GM15510 (cell line): Measurements from ENCODE around the gene ABCC2.

Experiments
- POLR2A ChIP-seq: IDR thresholded peaks from 3 replicates; pipeline ENCODE4 v1.6.1; 2011; ENCODE audit warnings: borderline replicate concordance; ENCODE audit not compliant: insufficient read length; ENCODE audit errors: extremely low read depth

ABCC2 gene

DNA sequence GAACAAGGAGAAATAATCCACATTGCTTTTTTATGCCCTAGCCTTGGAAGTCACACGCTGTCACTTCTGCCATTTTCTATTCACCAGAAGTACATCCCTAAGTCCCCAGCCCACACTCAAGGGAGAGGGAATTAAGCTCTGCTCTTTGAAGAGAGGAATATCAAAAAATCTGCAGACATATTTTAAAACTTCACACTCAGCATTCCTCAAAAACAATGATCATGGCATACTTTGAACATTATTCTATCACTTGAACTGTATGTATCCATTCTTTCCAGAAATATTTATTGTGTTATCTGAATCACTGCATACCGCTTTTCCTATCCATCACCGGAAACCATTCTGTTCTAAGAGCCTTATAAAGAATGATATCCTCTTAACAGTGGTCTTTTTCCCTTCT, 9.4 kb downstream of the ABCC2 start:
- TF ChIP-seq POLR2A, result no peak

DNA sequence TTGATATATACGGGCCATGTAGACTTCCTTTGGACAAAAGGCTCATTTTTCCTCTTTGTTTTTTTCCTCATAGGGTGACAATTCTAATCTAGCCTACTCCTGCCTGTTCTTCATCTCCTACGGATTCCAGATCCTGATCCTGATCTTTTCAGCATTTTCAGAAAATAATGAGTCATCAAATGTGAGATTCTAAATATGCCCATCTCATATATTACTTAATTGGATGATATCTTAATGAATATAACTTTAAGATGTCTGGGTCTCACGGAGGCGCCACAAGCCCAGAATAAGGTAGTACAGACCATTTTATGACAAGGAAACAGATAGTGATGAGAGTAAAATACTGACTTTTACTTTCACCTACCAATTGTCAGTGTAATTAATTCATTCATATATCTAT, 11.4 kb downstream of the ABCC2 start:
- TF ChIP-seq POLR2A, result no peak

DNA sequence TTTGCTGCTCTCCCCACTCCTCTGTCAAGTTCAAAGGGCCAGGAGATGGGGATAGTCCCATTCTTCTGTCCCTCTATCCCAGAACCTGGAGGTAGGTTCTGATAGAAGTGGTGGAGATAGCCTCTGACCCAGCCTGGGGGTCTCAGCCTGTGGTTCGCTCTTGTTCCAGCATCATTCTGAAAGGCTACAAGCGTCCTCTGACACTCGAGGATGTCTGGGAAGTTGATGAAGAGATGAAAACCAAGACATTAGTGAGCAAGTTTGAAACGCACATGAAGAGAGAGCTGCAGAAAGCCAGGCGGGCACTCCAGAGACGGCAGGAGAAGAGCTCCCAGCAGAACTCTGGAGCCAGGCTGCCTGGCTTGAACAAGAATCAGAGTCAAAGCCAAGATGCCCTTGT, 14.5 kb downstream of the ABCC2 start:
- no peak for TF ChIP-seq POLR2A

DNA sequence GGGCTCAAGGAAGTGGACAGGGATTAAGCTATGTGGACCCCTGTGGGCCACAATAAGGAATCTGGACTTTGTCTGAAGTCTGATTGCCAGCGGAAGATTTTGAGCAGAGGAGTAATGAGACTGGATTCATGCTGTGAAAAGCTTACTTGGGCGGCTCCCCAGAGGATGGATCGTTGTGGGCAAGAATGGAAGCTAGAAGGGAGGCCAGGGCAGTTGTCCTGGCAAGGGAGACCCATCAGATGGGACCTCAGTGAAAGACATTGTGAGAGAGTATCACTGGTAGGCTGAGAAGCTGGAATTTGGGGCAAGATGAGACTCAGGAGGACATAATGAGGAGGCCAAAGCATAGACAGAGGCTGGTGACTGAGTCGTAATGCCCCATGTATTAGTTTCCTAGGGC, 15.6 kb downstream of the ABCC2 start:
- TF ChIP-seq POLR2A, result no peak

DNA sequence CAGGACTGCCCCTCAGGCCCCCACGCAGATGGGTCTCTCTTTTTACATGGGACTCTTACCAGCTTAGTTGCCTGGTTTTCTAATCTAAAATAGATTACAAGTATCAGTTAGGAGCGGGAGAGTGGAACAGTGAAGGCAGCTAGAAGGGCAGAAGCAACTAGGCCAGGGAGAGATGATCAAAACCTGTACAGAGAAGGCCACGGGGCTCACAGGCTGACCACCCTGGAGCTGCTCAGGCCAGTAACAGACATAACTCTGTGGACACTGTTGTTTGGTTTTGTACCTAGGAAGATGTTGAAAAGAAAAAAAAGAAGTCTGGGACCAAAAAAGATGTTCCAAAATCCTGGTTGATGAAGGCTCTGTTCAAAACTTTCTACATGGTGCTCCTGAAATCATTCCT, 16.5 kb downstream of the ABCC2 start:
- TF ChIP-seq POLR2A, result no peak

DNA sequence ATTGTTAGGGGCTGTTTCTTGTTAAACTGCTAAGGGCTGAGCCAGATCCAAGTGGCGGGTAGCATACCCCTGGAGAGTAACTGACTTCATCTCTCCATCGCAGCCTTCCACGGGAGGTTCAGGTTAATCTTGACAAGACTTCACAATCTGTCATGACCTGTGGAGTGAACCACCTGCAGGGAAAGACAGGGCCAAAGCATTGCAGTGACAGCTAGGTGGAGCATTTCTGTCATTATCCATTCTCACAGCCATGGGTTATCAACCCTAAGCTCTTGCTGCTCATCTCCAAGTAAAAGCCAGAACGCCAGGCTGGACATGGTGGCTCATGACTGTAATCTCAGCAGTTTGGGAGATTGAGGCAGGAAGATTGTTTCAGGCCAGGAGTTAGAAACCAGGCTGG, 17.2 kb downstream of the ABCC2 start:
- no peak for TF ChIP-seq POLR2A

DNA sequence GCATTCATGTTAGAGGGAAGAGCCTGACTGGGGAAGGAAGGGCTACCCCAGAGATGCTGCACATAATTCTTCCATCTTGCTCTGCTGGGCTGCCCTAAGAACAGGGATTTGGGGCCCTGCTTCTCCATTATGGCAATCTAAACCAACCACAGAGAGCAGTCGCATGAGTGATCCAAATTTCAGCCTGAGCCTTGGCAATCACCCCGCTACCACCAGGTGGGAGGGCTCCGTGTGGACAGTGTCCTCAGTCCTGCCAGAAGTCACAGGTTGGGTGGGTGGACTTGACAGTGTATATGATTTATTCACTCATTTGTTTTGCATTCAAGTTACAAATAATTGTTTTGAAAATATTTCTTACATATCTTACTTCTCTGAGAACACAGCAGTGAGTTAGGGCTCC, 22.0 kb downstream of the ABCC2 start:
- no peak for TF ChIP-seq POLR2A

DNA sequence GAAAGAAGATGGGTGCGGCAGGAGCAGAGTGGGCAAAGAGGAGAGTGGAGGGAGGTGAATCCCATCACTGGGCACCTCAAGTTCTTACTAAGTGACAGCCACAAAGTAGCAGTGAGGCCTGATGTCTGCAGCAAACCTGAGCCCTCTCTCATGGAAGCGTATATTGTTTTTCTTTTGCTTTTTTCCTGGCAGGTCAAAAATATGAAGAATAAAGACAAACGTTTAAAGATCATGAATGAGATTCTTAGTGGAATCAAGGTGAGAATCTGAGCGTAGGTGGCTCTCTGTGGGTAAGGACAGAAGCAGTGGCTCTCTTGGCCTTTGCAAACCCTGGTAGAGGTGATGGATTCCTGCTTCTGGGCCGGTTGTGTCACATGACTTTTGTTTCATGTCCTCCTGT, 22.8 kb downstream of the ABCC2 start:
- TF ChIP-seq POLR2A, result no peak

DNA sequence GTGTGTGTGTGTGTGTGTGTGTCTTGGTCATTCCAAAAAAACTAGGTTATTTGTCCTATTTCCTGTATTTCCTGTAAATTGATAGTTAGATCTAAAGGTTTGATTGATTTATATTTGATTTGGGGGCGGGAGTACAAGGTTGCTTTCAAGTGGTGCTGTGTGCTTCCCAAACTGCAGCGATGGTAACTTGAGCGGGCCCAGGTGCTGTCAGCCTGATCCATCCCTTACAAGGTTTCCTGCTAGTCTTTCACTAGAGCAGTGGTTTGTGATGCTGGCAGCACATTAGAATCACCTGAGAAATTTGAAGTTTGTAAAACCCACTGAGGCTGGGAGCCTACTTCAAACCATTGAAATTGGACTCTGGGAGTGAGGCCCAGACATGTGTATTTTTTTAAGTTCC, 23.7 kb downstream of the ABCC2 start:
- TF ChIP-seq POLR2A, result no peak

DNA sequence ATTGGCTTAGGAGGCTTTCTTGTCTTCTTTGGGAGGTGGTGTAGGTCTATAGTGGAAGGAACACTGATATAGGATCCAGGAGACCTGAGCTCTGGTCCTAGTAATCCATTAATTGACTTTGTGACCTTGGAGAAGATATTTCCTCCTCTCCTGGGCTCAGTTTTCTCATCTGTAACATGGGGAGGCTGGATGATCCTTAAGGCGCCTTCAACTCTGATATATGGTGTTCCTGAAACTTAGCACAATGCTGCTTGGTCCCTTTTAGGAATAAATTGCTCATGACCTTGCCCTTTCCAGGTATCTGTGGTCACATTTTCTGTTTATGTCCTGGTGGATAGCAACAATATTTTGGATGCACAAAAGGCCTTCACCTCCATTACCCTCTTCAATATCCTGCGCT, 25.3 kb downstream of the ABCC2 start:
- TF ChIP-seq POLR2A, result no peak

DNA sequence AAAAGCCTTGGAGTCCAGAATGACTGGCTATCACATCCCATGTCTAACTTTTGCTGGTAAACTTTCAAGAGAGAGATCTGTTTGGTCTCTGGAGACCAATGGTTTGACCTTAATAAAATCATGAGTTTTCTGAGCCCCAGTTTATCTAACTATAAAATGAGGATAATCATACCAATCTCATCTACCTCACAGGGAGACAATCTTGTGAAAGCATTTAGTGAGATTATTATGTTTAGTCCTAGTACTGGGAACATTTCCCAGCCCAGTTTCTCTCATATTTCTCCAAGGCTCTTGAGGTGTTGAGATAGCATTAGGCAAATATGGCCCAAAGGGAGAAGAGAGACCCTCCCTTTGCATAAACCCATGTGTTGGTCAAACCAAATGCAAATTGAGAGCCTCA, 25.8 kb downstream of the ABCC2 start:
- no peak for TF ChIP-seq POLR2A

DNA sequence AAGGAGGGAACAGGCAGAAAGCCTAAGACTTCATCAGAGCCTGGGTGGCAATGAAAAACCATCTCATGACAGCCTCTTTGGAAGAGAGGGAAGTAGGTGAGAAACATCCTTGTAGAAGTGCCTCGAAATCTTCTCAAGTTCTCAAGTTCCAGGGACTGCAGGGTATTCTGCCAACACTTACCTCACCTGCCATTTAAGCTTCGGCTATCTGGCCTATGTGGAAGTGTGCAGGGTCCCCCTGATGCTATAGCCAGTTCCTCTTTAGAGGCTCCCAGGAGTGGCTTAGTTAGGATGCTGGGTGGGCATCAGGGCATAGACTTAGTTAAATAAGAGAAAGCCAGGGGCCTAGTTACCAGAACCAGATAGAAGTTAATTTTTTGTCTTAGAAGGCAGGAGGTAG, 27.0 kb downstream of the ABCC2 start:
- TF ChIP-seq POLR2A, result no peak

DNA sequence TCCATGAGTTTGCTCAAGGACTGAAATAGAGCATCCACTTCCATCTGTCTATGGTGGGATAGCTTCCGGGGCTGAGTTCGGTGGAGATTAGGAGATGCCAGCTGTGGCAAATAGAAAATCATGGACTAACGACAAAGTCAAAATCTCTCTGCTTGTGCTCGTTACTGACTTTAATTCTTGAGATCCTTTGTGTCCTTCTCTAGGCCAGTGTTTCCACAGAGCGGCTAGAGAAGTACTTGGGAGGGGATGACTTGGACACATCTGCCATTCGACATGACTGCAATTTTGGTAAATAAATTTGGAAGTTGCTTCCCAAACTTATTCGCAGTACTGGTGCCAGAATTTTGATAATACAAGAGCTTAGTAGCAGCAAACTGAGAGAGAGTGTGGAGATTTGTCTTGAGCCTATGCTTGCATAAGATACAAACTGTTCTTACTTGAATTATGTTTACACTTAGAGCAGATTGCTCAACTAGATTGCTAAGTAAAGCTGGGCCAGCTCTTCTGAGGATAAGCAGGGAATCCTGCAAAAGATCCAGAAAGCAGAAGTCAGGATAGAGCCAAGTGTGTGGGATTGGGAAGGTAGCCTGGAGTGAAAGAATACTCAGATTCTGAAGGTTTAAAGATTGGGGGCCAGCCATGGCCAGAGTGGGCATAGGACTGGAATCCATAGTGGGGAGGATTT, 27.6 kb downstream of the ABCC2 start:
- no peak for TF ChIP-seq POLR2A

DNA sequence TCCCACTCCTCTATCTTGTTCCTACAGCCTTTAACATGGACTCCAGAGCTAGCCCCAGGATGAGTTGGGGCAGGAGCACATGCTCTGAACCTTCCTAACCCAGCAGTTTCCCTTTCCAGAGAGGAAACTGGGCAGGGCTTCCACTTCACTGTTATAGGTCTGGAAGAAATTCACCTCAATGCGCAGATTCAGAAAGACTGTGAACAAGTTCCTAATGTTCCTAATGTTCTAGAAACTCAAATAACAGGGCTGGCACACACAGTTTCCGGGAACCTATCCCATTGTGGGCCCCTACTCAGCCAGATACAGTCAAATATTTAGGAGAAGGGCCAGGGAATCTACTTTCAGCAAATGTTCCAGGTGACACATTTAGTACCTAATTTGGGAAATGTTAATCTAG, 29.7 kb downstream of the ABCC2 start:
- no peak for TF ChIP-seq POLR2A

DNA sequence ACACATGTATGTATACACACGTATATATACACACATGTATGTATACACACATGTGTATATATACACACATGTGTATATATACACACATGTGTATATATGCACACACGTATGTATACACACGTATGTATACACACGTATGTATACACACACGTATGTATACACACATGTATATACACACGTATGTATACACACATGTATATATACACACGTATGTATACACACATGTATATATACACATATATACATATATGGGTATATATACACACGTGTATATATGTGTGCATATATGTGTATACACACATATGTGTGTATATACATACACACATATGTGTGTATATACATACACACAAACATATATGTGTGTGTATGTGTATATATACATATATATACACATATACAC, 31.7 kb downstream of the ABCC2 start:
- no peak for TF ChIP-seq POLR2A

DNA sequence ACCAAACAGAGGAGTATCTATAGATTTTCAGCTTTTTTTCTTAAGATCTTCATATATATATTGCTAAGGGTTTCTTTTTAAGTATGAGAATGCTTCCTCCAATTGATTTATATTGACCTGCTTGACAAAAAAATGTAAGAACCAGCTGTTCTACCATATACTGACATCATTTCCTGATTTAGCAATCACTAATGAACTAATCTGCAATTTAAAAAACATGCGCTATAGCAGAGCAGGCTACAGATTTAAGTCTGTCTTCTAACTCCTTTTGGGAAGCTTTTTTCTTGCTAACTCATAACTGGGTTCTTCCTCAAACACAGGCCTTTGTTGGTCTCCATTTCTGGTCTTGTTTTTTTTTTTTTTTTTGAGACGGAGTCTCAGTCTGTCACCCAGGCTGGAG, 33.2 kb downstream of the ABCC2 start:
- no peak for TF ChIP-seq POLR2A

DNA sequence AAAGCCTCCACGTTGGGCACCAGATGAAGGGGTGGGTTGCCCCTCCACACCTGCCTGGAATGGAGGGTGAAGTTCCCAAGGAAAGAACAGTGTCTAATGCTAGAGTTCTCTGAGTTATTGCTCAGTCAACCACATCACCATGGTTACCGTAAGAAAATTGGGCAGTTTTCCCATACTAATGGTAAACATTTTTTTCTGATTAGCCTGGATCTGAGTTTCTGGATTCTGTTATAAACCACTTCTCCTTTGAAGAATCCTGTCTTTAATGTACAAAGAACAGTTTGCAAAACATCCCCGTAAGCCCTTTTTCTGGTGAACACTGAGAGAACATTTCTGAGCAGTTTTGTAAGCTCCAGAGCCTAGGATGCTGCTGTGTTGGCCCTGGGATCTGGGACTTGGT, 45.5 kb downstream of the ABCC2 start:
- no peak for TF ChIP-seq POLR2A

DNA sequence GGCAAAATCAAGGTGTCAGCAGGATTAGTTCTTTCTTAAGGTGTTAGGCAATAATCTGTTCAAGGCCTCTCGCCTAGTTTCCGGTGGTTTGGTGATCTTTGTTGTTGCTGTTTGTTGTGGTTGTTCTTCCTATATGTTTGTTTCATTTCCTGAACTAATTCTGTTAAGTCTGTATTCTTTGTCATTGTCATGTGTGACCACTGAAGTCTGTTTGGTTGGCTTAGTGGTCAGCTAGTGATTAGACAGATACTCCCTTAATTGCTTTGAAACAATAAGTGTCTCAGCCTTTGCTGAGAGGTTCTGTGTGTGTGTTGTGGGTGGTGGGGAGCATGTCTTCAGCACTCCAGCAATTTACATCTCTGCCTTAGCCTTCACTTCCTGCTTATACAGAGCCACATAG, 46.0 kb downstream of the ABCC2 start:
- no peak for TF ChIP-seq POLR2A

DNA sequence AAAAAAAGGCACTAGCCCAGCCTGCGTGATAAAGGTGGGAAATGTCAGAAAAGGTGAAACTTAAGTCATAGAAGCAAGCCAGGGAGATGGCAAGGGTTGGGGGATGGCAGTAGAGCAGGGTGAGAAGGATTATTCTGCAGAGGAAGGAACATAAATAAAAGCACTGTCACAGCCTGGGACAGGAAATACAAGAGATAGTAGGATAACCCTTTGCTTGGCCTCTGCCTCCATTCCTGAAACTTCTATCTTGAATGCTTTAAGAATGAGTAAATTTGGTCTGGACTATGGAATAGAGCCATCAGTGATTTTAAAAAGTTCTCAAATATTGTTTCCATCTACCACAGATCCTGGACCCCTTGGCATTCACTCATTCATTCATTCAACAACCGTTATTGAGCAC, 50.0 kb downstream of the ABCC2 start:
- TF ChIP-seq POLR2A, result no peak

DNA sequence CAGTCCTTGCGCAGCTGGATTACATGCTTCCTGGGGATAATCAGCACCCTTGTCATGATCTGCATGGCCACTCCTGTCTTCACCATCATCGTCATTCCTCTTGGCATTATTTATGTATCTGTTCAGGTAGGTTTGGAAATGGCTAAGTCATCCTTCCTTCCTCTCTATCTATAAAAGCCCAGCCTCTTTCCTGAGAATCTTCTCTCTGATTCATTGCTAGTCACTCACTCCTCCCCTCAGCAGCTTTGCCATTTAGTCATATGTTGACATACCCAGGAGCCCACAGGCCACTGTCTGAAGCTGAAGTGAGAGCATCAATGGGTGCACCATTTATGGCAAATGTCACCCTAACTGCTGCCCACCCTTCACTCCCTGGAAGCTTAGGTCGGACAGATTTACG, 52.0 kb downstream of the ABCC2 start:
- no peak for TF ChIP-seq POLR2A
